Measurements from ENCODE around the gene TSPAN14. TPM values are rescaled to one million over a fixed set of nuclear protein-coding genes. Genes with fewer than 3 reads are reported as not detected.

Gene TSPAN14
- total and polyA plus RNA-seq, 2 of the 13 experiments (the other 11 are each of a cell fraction or from before 2014, with no cell fraction given), result 24.1 to 80.6 TPM

DNA sequence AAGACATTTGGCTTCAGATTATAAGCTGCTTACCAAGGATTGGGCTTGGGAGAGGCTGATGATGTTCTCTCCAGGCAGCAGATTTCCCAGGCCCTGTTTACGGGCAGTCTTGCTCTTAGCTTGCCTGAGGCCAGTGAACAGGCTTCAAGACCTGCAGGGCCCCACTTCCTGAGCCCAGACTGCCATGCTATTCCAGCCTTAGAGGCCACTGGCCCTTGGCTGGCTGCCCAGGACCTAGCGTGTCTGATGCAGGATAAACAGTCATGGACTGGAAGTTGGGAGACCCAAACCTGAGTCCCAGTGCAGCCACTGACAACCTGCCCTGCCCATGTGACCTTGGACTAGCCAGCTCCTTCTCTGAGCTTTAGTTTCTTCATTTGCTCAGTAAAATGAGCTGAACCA is 42.8 kb upstream of the TSPAN14 start (continued):
- TF ChIP-seq, protein P1, sequence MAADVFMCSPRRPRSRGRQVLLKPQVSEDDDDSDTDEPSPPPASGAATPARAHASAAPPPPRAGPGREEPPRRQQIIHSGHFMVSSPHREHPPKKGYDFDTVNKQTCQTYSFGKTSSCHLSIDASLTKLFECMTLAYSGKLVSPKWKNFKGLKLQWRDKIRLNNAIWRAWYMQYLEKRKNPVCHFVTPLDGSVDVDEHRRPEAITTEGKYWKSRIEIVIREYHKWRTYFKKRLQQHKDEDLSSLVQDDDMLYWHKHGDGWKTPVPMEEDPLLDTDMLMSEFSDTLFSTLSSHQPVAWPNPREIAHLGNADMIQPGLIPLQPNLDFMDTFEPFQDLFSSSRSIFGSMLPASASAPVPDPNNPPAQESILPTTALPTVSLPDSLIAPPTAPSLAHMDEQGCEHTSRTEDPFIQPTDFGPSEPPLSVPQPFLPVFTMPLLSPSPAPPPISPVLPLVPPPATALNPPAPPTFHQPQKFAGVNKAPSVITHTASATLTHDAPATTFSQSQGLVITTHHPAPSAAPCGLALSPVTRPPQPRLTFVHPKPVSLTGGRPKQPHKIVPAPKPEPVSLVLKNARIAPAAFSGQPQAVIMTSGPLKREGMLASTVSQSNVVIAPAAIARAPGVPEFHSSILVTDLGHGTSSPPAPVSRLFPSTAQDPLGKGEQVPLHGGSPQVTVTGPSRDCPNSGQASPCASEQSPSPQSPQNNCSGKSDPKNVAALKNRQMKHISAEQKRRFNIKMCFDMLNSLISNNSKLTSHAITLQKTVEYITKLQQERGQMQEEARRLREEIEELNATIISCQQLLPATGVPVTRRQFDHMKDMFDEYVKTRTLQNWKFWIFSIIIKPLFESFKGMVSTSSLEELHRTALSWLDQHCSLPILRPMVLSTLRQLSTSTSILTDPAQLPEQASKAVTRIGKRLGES (CRISPR knock-in tag; IDR thresholded peaks at IDR 0.05; ENCODE audit: borderline replicate concordance), result no peak
- TF ChIP-seq SALL2 (CRISPR knock-in tag; IDR thresholded peaks at IDR 0.05) (no peak), EED (CRISPR knock-in tag; IDR thresholded peaks at IDR 0.05) (no peak), ZNF784 (CRISPR knock-in tag; IDR thresholded peaks at IDR 0.05; ENCODE audit: borderline replicate concordance) (no peak), PBX2 (CRISPR knock-in tag; IDR thresholded peaks at IDR 0.05) (no peak), SRSF1 (optimal IDR thresholded peaks at IDR 0.05; ENCODE audit: low read depth, low read length) (no peak), RFX3 (CRISPR knock-in tag; IDR thresholded peaks at IDR 0.05) (no peak), DR1 (CRISPR knock-in tag; IDR thresholded peaks at IDR 0.05) (no peak), TIGD3 (CRISPR knock-in tag; IDR thresholded peaks at IDR 0.05; ENCODE audit: borderline replicate concordance) (no peak), KLF9 (CRISPR knock-in tag; IDR thresholded peaks at IDR 0.05; ENCODE audit: low read depth) (no peak), SAP130 (CRISPR knock-in tag; IDR thresholded peaks at IDR 0.05; ENCODE audit: low read depth) (peak; percentile 82), ZNF446 (CRISPR knock-in tag; IDR thresholded peaks at IDR 0.05) (no peak), ZBTB2 (CRISPR knock-in tag; IDR thresholded peaks at IDR 0.05; ENCODE audit: low read depth) (no peak), ZUFSP (CRISPR knock-in tag; IDR thresholded peaks at IDR 0.05; ENCODE audit: borderline replicate concordance) (no peak), ZBTB1 (CRISPR knock-in tag; IDR thresholded peaks at IDR 0.05; ENCODE audit: borderline replicate concordance) (no peak), PAF1 (CRISPR knock-in tag; IDR thresholded peaks at IDR 0.05) (no peak), PHF8 (CRISPR knock-in tag; IDR thresholded peaks at IDR 0.05) (no peak)
- TF ChIP-seq, protein P2, sequence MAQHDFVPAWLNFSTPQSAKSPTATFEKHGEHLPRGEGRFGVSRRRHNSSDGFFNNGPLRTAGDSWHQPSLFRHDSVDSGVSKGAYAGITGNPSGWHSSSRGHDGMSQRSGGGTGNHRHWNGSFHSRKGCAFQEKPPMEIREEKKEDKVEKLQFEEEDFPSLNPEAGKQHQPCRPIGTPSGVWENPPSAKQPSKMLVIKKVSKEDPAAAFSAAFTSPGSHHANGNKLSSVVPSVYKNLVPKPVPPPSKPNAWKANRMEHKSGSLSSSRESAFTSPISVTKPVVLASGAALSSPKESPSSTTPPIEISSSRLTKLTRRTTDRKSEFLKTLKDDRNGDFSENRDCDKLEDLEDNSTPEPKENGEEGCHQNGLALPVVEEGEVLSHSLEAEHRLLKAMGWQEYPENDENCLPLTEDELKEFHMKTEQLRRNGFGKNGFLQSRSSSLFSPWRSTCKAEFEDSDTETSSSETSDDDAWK (CRISPR knock-in tag; IDR thresholded peaks at IDR 0.05), result no peak
- TF ChIP-seq, protein P3, sequence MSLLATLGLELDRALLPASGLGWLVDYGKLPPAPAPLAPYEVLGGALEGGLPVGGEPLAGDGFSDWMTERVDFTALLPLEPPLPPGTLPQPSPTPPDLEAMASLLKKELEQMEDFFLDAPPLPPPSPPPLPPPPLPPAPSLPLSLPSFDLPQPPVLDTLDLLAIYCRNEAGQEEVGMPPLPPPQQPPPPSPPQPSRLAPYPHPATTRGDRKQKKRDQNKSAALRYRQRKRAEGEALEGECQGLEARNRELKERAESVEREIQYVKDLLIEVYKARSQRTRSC (CRISPR knock-in tag; IDR thresholded peaks at IDR 0.05; ENCODE audit: low read depth), result no peak
